ENCODE data around the gene CD9. TPM values are rescaled to one million over a fixed set of nuclear protein-coding genes. Genes with fewer than 3 reads are reported as not detected.

Gene CD9
- total and polyA plus RNA-seq, 8 donors = 25.1 to 108 (median 33.8) TPM

GRCh38 chr12:6225630-6226001, 25.4 kb downstream of the CD9 start:
- no peak for ATAC-seq
- Histone ChIP-seq H3K9me3 (no peaks in the 10 kb centered on the region), H3K4me3 (no peak overlapping the region), H3K27me3 (no peaks in the 10 kb centered on the region), H3K4me1 (peaks cover 5 to 23% (median 13%) of the 10 kb centered on the region in 3 donors), H3K36me3 (peaks cover 0 to 14% (median 0%) of the 10 kb centered on the region in 3 donors), H3K27ac (peak overlapping the region in 3 of 4 donors; percentile 22 to 44 (median 43))
- FAIRE-seq = no peak
- DNase-seq = no peak
- 85 to 87% methylated on average over 5 of the region's 5 CpGs for WGBS, 2 donors
- TF ChIP-seq CTCF (IDR thresholded peaks at IDR 0.05) = no peak
- intact Hi-C loops (cut with DNase I) = no loop called here

GRCh38 chr12:6226002-6226678, 25.9 kb downstream of the CD9 start:
- TF ChIP-seq CTCF (IDR thresholded peaks at IDR 0.05) = no peak
- Histone ChIP-seq H3K36me3 (peaks cover 0 to 14% (median 0%) of the 10 kb centered on the region in 3 donors), H3K9me3 (no peaks in the 10 kb centered on the region), H3K27me3 (no peaks in the 10 kb centered on the region), H3K4me1 (peaks cover 5 to 27% (median 16%) of the 10 kb centered on the region in 3 donors), H3K27ac (peak overlapping the region in 3 of 4 donors; percentile 22 to 44 (median 43)), H3K4me3 (no peak overlapping the region)
- peak in 1 of 6 donors; percentile 15 for DNase-seq
- ATAC-seq = peak in 3 of 4 donors; percentile 3 to 17 (median 14)
- intact Hi-C loops (cut with DNase I) = no loop called here
- 57 to 67% methylated on average over 12 of the region's 12 CpGs for WGBS, 2 donors
- FAIRE-seq = no peak

- Histone ChIP-seq H3K36me3 (peaks cover 0 to 14% (median 0%) of the 10 kb centered on the region in 3 donors), H3K27me3 (no peaks in the 10 kb centered on the region), H3K27ac (peak overlapping the region in 3 of 4 donors; percentile 22 to 44 (median 43)), H3K4me3 (no peak overlapping the region), H3K9me3 (no peaks in the 10 kb centered on the region), H3K4me1 (peaks cover 3 to 29% (median 22%) of the 10 kb centered on the region in 3 donors)
- intact Hi-C loops (cut with DNase I) = no loop called here
- ATAC-seq (no peak), FAIRE-seq (no peak), DNase-seq (peak in 1 of 6 donors; percentile 40)
- no peak for TF ChIP-seq CTCF (IDR thresholded peaks at IDR 0.05)
- WGBS, 2 donors = 80 to 83% methylated on average over 10 of the region's 10 CpGs
Measured at GRCh38 chr12:6226679-6227051, 26.5 kb downstream of the CD9 start.

GRCh38 chr12:6228535-6229223, 28.5 kb downstream of the CD9 start:
- peak in 1 of 6 donors; percentile 35 for DNase-seq
- no peak for TF ChIP-seq CTCF (IDR thresholded peaks at IDR 0.05)
- Histone ChIP-seq H3K4me3 (no peak overlapping the region), H3K27me3 (no peaks in the 10 kb centered on the region), H3K36me3 (peaks cover 0 to 14% (median 0%) of the 10 kb centered on the region in 3 donors), H3K9me3 (no peaks in the 10 kb centered on the region), H3K27ac (peak overlapping the region; percentile 4 to 81 (median 75)), H3K4me1 (peaks cover 8 to 46% (median 30%) of the 10 kb centered on the region in 3 donors)
- intact Hi-C loops (cut with DNase I) = no loop called here
- ATAC-seq = no peak
- 69 to 71% methylated on average over 9 of the region's 9 CpGs for WGBS, 2 donors
- FAIRE-seq = no peak

All from pancreas (tissue), 10 donors.